ENCODE results near the gene TECR. TPM values are rescaled to one million over a fixed set of nuclear protein-coding genes. Genes with fewer than 3 reads are reported as not detected.

TECR gene
- total and polyA plus RNA-seq, 2 of the 13 experiments (the other 11 are each of a cell fraction or from before 2014, with no cell fraction given): 54.9 to 121 TPM

- no peak for TF ChIP-seq THAP8 (CRISPR knock-in tag; IDR thresholded peaks at IDR 0.05; ENCODE audit: borderline replicate concordance)
- peak; percentile 32; the same call in 1 of the 2 replicates for TF ChIP-seq ZMYM2 (CRISPR knock-in tag; IDR thresholded peaks at IDR 0.05)
- no peak for TF ChIP-seq ZBTB14 (CRISPR knock-in tag; IDR thresholded peaks at IDR 0.05)
- 0 out of 2 replicates have a peak, but pooled peaks have one; percentile 35 for TF ChIP-seq ZNF275 (CRISPR knock-in tag; IDR thresholded peaks at IDR 0.05; ENCODE audit: borderline replicate concordance)
- no peak for TF ChIP-seq HMG20A (CRISPR knock-in tag; IDR thresholded peaks at IDR 0.05; ENCODE audit: borderline replicate concordance)
- TF ChIP-seq ATF4 (CRISPR knock-in tag; IDR thresholded peaks at IDR 0.05): 0 out of 4 replicates have a peak, but pooled peaks of 1 of the 2 experiments have one; percentile 30
- TF ChIP-seq ZNF687 (CRISPR knock-in tag; IDR thresholded peaks at IDR 0.05): peak; percentile 55
- TF ChIP-seq ZNF501 (CRISPR knock-in tag; IDR thresholded peaks at IDR 0.05): peak; percentile 49; the same call in 1 of the 2 replicates
- TF ChIP-seq ZNF101 (CRISPR knock-in tag; IDR thresholded peaks at IDR 0.05; ENCODE audit: borderline replicate concordance, low read depth): no peak
- peak; percentile 48 for TF ChIP-seq TEAD3 (CRISPR knock-in tag; optimal IDR thresholded peaks at IDR 0.05; ENCODE audit: borderline replicate concordance)
- TF ChIP-seq ZNF614 (CRISPR knock-in tag; IDR thresholded peaks at IDR 0.05; ENCODE audit: borderline replicate concordance): 0 out of 2 replicates have a peak, but pooled peaks have one; percentile 18
- no peak for TF ChIP-seq ZNF414 (CRISPR knock-in tag; IDR thresholded peaks at IDR 0.05)
- 0 out of 2 replicates have a peak, but pooled peaks have one; percentile 44 for TF ChIP-seq EEA1 (CRISPR knock-in tag; IDR thresholded peaks at IDR 0.05; ENCODE audit: borderline replicate concordance)
- peak; percentile 51 for TF ChIP-seq SMC3 (IDR thresholded peaks at IDR 0.05; ENCODE audit: low read length)
- no peak for TF ChIP-seq ZNF619 (CRISPR knock-in tag; IDR thresholded peaks at IDR 0.05)
- peak; percentile 79 for TF ChIP-seq ZBTB7B (CRISPR knock-in tag; IDR thresholded peaks at IDR 0.05)
- TF ChIP-seq PAF1 (CRISPR knock-in tag; IDR thresholded peaks at IDR 0.05): no peak
- TF ChIP-seq GATAD2A (CRISPR knock-in tag; IDR thresholded peaks at IDR 0.05): peak; percentile 40; the same call in 1 of the 2 replicates
Measured at GRCh38 chr19:14505488-14506239, 23.7 kb upstream of the TECR start (continued).
